ENCODE results near the gene PLAAT5.

The PLAAT5 gene

DNA sequence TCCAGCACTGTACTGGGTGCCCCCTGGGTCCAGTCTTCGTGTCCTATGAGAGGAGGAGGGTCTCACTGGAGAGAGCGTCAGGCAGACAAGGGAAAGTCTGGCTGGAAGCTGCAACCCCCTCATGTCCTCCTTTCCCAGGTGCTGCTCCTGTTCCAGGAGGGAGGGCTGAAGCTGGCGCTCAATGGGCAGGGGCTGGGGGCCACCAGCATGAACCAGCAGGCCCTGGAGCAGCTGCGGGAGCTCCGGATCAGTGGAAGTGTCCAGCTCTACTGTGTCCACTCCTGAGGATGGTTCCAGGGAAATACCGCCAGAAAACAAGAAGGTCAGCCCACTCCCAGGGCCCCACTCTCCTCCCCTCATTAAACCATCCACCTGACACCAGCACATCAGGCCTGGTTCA lies 25.1 kb upstream of the PLAAT5 start:
- in situ Hi-C loops (cut with HindIII; ENCODE audit: low sequenced_read_pairs) = no loop called here

DNA sequence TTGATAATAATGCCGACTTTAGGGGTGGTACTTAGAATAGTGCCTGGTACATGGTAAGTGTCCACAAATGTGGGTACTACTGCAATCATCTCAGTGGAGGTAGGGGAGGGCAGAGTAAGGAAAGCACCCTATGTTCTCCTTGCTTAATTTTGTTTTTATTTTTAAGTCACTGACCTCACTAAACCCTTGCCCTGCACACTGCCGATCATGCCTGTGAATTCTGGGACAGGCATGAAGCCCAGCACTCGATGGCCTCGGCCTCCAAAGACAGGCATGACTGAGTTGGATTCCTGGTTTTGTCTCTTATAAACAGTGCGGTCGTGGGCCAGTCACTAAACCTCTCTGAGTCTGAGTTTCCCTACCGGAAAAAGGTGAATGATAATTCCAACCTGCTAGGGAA lies 21.8 kb upstream of the PLAAT5 start:
- in situ Hi-C loops (cut with HindIII; ENCODE audit: low sequenced_read_pairs) = no loop called here

DNA sequence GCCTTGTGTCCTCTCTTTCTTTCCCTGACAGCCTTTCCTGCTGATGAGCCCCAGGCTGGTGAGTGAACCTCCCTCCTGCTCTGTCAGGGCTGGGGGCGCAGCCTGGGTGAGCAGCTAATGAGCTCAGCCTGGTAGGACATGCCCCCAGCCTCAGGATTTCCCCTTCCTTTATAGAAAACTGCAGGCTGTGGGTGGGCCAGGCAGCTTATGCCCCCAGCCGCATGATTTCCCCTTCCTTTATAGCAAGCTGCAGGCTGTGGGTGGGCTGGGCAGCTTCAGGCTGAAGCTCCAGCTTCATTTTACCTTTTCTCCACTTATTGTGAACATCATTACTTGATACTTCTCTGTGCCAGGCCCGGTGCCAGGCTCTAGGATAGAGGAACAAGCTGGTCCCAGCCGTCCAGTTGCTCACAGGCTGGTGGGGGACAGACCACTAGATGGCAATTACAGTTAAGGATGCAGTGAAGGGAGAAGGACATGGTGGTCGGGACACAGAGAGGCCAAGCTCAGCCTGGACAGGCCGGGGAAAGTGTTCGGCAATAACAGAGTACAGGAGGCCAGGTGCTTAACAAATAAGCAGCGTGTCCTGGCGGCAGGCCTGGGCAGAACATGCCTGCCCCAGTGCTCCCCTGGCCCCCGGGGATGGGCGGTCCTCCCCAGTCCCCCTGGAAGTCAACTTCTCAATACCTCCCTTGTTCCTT lies 20.2 kb upstream of the PLAAT5 start:
- in situ Hi-C loops (cut with HindIII; ENCODE audit: low sequenced_read_pairs) = no loop called here

DNA sequence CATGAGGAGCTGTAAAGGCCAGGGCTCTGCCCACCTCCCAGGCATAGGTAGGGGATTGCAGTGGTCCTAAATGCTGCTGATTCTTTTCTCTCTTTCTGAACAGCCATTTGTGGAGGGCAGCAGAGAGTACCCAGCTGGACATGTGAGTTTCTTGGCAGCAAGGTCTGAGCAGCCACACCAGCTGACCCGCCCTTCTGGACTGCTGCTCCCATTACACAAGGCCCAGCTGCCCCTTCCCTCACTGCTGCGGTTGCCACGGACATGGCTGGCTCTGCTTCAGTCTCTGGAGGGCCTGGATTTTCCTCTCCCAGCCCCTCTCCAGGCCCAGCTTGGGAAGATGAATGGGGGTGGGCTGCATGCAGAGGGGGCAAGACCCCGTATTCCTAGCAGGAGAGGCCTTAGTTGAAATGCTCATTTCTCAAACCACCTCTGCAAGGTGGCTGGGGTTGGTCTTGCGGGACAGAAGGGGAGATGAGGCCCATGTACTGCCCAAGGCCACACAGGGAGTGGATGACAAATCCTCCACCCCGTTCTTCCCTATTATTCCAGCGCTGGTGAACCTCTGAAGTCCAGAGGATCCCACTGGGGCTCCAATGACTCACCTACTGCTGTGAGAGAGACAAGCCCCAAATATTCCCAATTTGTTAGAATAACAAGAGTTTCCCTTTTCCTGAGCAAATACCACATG lies 19.5 kb upstream of the PLAAT5 start:
- in situ Hi-C loops (cut with HindIII; ENCODE audit: low sequenced_read_pairs) = no loop called here

DNA sequence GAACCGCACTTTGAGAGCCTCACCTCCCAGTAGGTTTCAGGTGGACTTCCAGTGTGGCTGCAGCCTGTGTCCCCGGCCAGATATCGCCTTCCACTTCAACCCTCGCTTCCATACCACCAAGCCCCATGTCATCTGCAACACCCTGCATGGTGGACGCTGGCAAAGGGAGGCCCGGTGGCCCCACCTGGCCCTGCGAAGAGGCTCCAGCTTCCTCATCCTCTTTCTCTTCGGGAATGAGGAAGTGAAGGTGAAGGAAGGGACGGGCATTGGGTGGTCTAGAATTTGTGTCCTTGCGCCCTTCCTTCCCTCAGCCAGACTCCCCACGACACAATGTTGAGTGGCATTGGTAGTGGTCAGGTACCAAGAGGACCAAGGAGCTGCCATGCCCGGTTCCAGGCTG lies 17.8 kb upstream of the PLAAT5 start:
- in situ Hi-C loops (cut with HindIII; ENCODE audit: low sequenced_read_pairs) = no loop called here

DNA sequence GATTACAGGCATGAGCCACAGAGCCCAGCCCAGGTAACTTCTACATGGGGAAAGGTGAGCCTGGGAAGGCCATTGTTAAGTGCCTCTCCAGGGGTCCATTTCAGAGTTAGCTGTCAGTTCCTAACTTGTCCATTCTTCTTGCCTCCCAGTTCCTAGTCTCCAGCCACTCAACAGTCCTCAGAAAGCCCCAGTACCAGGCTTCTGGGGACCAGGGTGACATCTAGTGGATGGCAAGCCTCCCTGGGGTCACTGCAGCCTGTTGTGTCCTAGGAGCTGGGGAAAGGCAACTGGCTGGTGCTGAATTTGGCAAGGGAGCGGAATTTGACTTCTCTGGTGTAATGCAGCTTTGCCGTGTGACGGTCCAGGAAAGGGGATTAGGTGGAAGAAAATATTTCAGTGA lies 17.0 kb upstream of the PLAAT5 start:
- in situ Hi-C loops (cut with HindIII; ENCODE audit: low sequenced_read_pairs) = no loop called here

DNA sequence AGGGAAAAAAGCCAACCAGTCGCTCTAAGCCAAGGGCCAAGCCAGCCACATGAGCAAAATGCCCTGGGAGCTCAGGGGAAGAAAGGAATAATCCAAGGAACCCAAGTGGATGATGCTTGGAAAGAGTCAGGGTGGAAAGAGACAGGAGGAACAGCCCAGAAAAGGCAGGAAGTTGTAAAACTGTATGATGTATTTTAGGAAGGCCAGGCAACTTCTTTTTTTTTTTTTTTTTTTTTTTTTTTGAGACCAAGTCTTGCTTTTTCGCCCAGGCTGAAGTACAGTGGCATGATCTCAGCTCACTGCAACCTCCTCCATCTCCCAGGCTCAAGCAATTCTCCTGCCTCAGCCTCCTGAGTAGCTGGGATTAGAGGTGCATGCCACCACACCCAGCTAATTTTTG lies 16.5 kb upstream of the PLAAT5 start:
- in situ Hi-C loops (cut with HindIII; ENCODE audit: low sequenced_read_pairs) = no loop called here

DNA sequence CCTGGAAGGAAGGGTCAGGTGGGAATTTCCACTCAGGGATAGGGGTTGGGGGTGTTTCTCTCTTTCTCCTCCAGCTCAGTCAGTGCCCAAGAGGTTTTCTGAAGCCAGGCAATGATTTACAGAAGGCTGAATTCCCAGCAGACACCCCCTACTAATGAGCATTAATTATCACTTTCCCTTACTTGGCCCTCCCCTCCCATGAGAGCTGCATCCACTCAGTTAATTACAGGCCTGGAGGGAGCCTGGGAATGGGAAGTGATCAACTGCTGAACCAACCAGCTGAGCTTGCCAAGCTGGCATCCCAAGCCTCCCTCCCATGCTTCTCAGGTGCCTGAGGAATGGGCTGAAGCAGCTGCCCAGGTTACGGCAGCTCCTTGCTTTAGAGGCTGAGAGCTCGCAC lies 15.9 kb upstream of the PLAAT5 start:
- in situ Hi-C loops (cut with HindIII; ENCODE audit: low sequenced_read_pairs) = no loop called here

DNA sequence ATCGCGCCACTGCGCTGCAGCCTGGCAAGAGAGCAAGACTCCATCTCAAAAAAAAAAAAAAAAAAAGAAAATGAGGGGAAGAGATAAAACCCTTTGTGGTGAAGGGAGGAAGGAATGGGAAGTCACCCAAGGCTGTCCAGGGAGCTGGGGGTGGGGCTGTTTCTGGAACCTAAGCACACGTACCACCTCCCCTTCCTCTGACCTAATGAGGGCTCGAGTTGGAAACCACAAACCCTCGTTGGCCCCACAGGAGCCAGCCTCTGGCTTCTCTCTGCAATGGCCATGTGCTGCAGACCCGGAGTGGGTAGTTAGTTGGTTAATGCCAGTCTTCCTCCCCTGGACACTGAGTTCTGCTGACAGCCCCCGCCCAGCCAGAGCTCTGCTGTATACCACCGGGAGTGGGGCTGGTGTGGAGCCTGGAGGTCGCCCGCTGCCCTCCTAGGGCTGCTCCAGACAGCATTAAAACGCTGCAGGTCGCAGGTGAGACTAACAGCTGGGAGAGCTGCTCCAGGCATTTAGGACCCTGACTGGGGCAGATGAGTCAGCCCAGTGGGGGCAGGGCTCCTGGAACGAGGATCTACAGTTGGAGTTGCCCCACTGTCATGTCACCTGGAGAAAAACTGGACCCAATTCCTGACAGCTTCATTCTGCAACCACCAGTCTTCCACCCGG lies 15.0 kb upstream of the PLAAT5 start, which contains the start of gene LGALS12:
Gene LGALS12, plus strand, starts transcription at position 228 of the 672 bp plus-strand sequence. Its CDS starts 375 bp downstream, at position 603.
- in situ Hi-C loops (cut with HindIII; ENCODE audit: low sequenced_read_pairs) = no loop called here

DNA sequence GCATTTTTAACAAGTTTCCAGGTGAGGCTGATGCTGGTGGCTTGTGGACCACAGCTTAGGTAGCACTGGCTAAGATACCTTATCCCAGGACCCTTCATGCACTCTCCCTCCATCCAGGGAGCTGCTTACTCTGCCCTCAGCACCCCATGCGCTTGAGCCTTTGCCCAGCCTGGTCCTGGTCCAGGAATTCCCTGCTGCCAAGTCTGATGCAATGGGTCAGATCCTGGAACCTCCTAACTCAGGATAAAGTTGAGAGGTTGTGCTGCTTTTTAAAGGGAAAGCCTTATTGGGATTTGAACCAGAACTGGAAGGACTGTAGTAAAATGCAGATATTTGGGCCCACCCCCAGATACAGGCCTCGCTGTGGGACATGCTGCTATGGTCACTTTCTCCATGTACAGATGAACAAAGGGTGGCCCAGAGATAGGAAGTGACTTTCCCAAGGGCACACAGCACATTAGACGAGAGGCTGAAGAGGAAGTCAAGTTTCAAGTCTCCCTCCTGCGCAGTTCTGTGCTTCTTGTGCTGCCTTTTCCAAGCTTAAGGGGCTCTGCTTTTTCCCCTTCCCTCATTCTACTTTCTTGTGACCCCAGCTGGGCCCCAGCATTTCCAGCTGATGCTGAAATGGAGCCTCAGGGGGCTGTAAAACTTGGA lies 14.1 kb upstream of the PLAAT5 start:
- in situ Hi-C loops (cut with HindIII; ENCODE audit: low sequenced_read_pairs) = no loop called here

DNA sequence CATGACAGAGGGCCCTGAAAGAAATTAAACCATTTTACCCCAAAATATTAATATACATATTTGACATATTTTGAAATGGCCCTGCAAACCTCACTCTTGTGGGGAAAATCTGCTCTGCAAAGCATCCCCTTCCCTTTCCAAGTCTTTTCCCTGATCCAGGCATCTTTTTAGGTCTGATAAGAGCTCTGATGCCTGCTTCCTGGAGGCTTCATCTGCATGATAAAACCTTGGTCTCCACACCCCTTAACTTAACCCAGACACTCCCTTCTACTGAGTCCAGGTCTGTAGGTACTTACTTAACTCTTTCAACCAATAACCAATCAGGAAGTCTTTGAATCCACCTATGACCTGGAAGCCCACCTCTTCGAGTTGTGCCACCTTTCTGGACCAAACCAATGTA lies 13.1 kb upstream of the PLAAT5 start:
- in situ Hi-C loops (cut with HindIII; ENCODE audit: low sequenced_read_pairs) = no loop called here

DNA sequence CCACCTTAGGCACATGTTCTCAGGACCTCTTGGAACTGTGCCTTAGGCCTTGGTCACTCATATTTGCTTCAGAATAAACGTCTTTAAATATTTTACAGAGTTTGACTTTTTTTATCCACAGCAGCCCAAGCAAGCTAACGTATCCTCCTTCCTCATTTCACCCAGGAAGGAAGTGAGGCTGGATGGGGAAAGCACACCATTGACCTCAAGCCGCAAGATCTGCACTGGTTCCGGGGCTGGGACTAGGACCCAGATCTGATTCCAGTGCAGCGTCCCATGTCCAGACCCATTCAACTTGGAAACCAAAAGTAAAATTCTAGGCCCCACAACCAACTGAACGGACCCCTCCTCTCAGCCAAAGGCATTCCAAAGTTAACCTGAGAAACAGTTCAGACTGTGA lies 12.5 kb upstream of the PLAAT5 start:
- in situ Hi-C loops (cut with HindIII; ENCODE audit: low sequenced_read_pairs) = no loop called here

DNA sequence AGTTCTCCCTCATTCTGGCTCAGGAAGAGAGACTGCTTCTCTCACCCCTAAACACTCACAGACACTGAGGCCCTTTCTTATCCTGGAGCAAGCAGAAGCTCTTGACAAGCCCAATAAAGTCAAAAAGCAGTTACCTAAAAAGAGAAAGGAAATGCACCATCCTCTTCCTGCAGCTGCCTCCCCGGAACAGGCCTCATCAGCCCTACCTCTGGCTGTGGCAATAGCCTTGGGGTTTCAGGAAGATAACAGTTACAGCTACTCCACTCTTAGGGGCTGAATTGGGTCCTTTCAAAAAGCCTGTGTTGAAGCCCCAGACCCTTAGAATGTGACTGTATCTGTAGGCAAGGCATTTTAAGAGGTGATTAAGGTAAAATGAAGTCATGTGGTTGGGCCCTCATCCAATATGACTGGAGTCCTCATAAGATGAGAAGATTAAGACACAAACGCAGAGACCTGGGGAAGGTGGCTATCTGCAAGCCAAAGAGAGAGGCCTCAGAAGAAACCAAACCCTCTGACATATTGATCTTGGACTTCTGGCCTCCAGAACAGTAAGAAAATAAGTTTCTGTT lies 11.4 kb upstream of the PLAAT5 start:
- in situ Hi-C loops (cut with HindIII; ENCODE audit: low sequenced_read_pairs) = no loop called here

DNA sequence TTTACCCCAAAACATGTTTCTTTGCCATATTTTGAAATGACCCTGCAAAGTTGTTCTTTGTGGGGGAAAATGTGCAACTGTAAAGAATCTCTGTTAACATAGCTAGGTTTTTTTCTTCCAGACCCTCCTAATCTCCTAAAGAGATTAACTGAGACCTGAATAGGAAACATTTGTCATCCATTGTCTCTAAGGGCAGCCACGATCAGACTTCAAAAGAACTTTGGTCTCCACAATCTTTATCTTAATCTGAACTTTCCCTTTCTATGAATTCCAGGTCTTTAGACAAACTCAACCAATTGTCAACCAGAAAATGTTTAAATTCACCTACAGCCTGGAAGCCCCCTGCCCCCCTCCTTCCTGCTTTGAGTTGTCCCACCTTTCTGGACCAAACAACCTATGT lies 10.3 kb upstream of the PLAAT5 start:
- in situ Hi-C loops (cut with HindIII; ENCODE audit: low sequenced_read_pairs) = no loop called here

DNA sequence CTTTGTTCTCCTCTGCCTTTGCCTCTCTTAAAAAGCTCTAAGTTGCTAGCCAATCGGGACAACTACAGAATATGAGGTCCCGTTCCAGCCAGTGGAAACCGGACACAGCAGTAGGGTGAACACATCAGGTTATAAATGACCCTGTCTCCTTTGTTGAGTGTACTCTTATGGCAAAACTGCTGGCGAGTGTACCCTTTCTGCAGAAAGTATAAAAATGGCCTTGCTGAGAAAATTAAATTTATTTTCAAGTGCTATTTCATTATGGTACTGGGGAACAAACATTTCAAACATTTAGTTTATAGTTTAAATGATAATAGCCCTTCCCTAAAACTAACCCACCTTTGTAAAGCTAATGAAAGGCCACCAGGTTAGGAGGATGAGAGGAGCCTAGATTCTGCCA lies 8.9 kb upstream of the PLAAT5 start:
- in situ Hi-C loops (cut with HindIII; ENCODE audit: low sequenced_read_pairs) = no loop called here

DNA sequence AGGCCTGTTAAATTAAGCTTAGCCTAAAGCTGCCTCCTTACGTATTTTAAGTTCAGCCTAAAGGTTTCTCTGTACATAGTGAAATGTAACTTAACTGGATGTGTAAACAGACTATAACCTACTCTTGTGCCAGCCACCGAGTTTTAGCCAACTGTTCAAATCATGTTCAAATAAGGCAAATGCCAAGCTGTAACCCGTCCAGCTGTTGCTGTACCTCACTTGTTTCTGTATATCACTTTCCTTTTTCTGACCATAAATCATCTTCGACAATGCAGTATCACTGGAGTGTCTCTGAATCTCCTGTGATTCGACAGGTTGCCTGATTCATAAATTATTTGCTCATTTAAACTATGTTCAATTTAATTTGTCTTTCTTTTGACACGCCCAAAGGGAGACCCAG lies 4.0 kb upstream of the PLAAT5 start:
- in situ Hi-C loops (cut with HindIII; ENCODE audit: low sequenced_read_pairs) = loop anchor here (5.0 kb wide), 1 partner anchor 127 kb away; no protein-coding TSS in a partner anchor

DNA sequence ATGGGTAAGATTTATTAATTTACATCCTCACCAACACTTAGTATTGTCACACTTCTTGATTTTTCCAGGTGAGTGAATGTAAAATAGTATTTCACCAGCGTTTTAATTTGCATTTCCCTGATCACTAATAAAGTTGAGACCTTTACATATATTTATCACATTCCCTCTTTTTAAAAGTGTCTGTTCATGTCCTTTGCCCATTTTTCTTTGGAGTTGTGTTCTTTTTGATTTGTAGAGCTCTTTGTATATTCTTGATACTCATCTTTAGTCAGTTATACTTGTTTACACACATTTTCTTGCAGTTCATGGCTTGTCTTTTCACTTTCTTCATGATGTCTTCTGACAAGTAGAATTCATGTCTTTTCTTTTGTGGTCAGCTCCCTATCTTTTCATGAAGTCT lies 2.2 kb upstream of the PLAAT5 start:
- in situ Hi-C loops (cut with HindIII; ENCODE audit: low sequenced_read_pairs) = loop anchor here (5.0 kb wide), 1 partner anchor 129 kb away; no protein-coding TSS in a partner anchor

DNA sequence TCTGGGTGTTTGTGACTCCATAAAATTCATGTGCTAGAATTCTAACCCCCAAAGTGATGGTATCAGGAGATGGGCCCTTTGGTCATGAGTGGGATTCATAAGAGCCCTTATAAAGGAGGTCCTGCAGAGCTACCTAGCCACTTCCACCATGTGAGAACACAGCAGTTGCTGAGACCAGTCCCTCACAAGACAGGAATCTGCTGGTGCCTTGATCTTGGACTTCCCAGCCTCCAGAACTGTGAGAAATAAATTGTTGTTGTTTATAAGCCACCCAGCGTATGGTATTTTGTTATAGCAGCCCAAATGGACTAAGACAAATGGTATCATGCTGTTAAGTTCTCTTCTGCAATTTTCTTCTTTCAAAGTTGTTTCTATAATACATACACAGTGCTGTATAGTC lies 1.5 kb upstream of the PLAAT5 start:
- in situ Hi-C loops (cut with HindIII; ENCODE audit: low sequenced_read_pairs) = loop anchor here (5.0 kb wide), 1 partner anchor 130 kb away; no protein-coding TSS in a partner anchor

DNA sequence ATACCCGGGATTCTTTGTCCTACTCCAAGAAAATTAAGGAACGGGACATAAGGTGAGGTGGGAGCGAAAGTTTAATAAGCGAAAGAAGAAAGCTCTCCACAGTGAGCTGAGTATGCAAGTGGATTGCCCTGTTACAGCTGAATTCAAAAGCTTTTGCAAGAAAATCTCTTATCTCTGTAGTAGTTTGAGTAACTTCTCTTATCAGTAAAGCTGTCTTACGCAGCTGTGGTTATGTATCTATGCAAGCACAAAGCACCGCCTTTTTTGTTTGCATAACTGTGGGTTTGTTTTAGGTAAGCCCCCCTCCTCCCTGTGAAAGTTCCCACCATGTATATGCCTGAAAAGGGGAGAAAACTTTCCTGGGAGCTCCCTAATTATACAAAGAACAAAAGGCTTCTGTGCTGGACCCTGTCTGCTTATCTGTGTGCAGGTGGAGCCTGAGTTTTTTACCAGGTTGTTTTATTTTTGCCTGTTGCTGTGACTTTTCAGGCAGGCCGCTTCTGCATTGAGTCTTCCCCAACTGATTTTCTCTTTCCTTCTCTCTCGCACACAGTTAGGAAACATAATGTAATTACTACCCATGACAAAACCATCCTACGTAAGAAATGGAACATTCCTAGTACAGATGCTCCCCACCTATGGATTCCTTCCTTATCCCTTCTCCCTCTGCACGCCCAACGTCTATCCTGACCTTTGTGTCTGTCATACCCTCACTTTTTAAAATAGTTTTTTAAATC lies 837 bp upstream of the PLAAT5 start:
- in situ Hi-C loops (cut with HindIII; ENCODE audit: low sequenced_read_pairs) = loop anchor here (5.0 kb wide), 1 partner anchor 130 kb away; no protein-coding TSS in a partner anchor

DNA sequence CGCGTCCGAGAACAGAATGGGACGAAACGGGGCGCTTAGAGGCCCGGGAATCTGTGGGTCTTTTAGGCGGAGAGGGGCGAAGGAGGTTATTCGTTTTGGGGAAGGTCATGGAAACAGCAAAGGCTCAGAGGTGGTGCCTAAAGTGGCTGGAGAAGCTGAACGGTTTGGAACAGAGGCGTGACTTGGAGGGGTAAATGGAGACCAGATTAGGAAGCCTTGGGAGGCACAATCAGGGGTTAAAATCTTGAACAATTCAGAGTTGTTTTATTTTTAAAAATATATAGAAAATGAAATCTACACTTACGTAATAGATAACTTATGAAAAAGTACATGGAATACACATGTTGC lies 247 bp upstream of the PLAAT5 start:
- in situ Hi-C loops (cut with HindIII; ENCODE audit: low sequenced_read_pairs) = loop anchor here (5.0 kb wide), 1 partner anchor 131 kb away; no protein-coding TSS in a partner anchor

Data from DLD1 (cell line).